ENCODE data around the gene UEVLD.
A peak's percentile ranks its signal among the peaks of the same experiment; 100 is the strongest.

Gene UEVLD

GRCh38 chr11:18612394-18612793 lies 23.9 kb upstream of the UEVLD start:
- Mint-ChIP-seq H3K4me1 (no peaks in the 10 kb centered on the region), H3K27ac (no peak overlapping the region), H3K9me3 (no peaks in the 10 kb centered on the region), H3K36me3 (ENCODE audit: low read depth) (peaks cover 43% of the 10 kb centered on the region), H3K4me3 (no peak overlapping the region), H3K27me3 (ENCODE audit: low read depth) (no peaks in the 10 kb centered on the region)
- no peak for TF ChIP-seq CTCF (IDR thresholded peaks at IDR 0.05; ENCODE audit: unreplicated experiment in 3 of 3)

GRCh38 chr11:18611196-18611595 lies 22.7 kb upstream of the UEVLD start:
- Mint-ChIP-seq H3K27me3 (ENCODE audit: low read depth) (no peaks in the 10 kb centered on the region), H3K27ac (no peak overlapping the region), H3K9me3 (no peaks in the 10 kb centered on the region), H3K36me3 (ENCODE audit: low read depth) (peaks cover 49% of the 10 kb centered on the region), H3K4me1 (no peaks in the 10 kb centered on the region), H3K4me3 (no peak overlapping the region)
- no peak for TF ChIP-seq CTCF (IDR thresholded peaks at IDR 0.05; ENCODE audit: unreplicated experiment in 3 of 3)

GRCh38 chr11:18608376-18608775 lies 19.8 kb upstream of the UEVLD start:
- no peaks in the 10 kb centered on the region for H3K27me3 Mint-ChIP-seq (ENCODE audit: low read depth)
- H3K4me1 Mint-ChIP-seq = no peaks in the 10 kb centered on the region
- no peaks in the 10 kb centered on the region for H3K9me3 Mint-ChIP-seq
- H3K27ac Mint-ChIP-seq = peak overlapping the region in 1 of 3 experiments; percentile 64
- TF ChIP-seq CTCF (IDR thresholded peaks at IDR 0.05; ENCODE audit: unreplicated experiment in 3 of 3) = no peak
- no peak overlapping the region for H3K4me3 Mint-ChIP-seq
- H3K36me3 Mint-ChIP-seq (ENCODE audit: low read depth) = peaks cover 39% of the 10 kb centered on the region

- H3K36me3 Mint-ChIP-seq (ENCODE audit: low read depth) = peaks cover 25% of the 10 kb centered on the region
- no peaks in the 10 kb centered on the region for H3K27me3 Mint-ChIP-seq (ENCODE audit: low read depth)
- no peak for TF ChIP-seq CTCF (IDR thresholded peaks at IDR 0.05; ENCODE audit: unreplicated experiment in 3 of 3)
- no peak overlapping the region for H3K27ac Mint-ChIP-seq
- no peaks in the 10 kb centered on the region for H3K9me3 Mint-ChIP-seq
- no peak overlapping the region for H3K4me3 Mint-ChIP-seq
- H3K4me1 Mint-ChIP-seq = no peaks in the 10 kb centered on the region
Observed at GRCh38 chr11:18600915-18601569, 12.5 kb upstream of the UEVLD start.

GRCh38 chr11:18599739-18600230 lies 11.3 kb upstream of the UEVLD start, which contains the start of gene MISFA:
TSS of gene MISFA (plus strand) at chr11:18599789. CDS start at chr11:18599929, 140 bp downstream.
- Mint-ChIP-seq H3K27ac (no peak within 1 kb of the TSS), H3K36me3 (ENCODE audit: low read depth) (peaks cover 24% of the 10 kb centered on the region), H3K27me3 (ENCODE audit: low read depth) (no peaks in the 10 kb centered on the region), H3K9me3 (no peaks in the 10 kb centered on the region), H3K4me1 (no peaks in the 10 kb centered on the region), H3K4me3 (no peak within 1 kb of the TSS)
- TF ChIP-seq CTCF (IDR thresholded peaks at IDR 0.05; ENCODE audit: unreplicated experiment in 3 of 3) = no peak

Measured in nephron (organoid).